Measurements from ENCODE around the gene PHKB.

DNA sequence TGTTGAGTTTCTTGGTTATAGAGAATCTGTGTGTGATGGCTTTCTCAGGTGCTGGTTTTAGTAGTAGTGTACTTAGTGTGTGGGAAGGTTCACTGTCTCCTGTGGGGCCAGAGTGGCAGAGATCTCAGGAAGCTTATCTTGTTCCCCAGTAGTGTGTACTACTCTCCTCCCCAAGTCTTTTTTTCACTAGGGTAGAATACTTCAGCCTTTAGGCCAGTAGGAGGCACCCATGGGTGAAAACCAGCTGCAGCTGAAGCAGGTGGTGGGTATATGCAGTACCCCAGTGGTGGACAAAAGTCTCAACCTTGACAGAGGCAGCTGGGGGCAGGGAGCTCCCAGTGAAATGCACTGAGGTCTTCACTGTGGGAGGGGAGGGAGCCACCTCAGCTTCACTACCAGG, 109.9 kb downstream of the PHKB start:
- TF ChIP-seq, protein P1, sequence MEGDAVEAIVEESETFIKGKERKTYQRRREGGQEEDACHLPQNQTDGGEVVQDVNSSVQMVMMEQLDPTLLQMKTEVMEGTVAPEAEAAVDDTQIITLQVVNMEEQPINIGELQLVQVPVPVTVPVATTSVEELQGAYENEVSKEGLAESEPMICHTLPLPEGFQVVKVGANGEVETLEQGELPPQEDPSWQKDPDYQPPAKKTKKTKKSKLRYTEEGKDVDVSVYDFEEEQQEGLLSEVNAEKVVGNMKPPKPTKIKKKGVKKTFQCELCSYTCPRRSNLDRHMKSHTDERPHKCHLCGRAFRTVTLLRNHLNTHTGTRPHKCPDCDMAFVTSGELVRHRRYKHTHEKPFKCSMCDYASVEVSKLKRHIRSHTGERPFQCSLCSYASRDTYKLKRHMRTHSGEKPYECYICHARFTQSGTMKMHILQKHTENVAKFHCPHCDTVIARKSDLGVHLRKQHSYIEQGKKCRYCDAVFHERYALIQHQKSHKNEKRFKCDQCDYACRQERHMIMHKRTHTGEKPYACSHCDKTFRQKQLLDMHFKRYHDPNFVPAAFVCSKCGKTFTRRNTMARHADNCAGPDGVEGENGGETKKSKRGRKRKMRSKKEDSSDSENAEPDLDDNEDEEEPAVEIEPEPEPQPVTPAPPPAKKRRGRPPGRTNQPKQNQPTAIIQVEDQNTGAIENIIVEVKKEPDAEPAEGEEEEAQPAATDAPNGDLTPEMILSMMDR (IDR thresholded peaks at IDR 0.05), result no peak
- no peak for TF ChIP-seq POLR2A (IDR thresholded peaks at IDR 0.05)
